Islet of Langerhans (tissue), 1 donor: ENCODE data around the gene STXBP5.

Experiments used
- FAIRE-seq: peaks from one replicate; lab custom pipeline; 2011; peaks lifted over from hg19 to GRCh38; lab: Jason Lieb, UNC

Gene STXBP5

DNA sequence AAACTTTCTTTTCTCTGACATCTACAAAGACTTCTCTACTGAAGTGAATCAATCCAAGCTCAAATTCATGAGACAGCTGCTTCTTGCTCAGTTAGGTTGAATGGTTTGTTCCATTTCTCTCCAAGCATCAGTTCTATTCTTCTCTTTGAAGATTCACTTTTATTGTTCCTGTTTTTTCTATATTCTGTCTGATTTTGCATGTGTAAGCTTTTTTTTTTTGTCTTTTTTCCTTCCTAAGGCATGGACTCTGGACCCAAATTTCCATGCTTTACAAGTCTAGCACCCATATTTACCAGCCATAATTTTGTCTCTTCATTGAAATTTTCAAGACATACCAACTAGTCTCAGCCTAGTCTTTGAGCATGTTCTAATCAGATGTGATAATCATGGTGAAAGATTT is 25.9 kb upstream of the STXBP5 start:
- peak; percentile 56 for FAIRE-seq

DNA sequence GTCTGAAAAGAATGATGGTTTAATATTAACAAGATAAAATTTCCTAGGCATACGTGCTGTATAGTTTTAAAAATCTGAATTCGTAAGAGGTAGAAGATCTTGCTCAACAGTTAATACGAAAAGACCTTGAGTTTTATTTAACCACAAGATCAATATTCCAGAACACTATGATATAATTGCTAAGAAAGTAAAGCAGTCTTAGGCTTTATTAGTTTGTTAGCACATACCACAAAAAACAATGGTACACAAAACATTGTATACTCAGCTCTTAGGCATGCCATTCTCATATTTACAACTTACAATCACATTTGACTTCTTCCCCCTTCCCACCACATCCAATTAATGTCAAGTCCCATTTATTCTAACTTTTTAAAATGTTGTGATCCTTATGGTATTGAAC is 24.4 kb upstream of the STXBP5 start:
- FAIRE-seq: no peak

GRCh38 chr6:147180926-147181325 is 23.3 kb upstream of the STXBP5 start:
- no peak for FAIRE-seq

- FAIRE-seq: no peak
These were observed 19.8 kb upstream of the STXBP5 start for GRCh38 chr6:147184379-147184778.

DNA sequence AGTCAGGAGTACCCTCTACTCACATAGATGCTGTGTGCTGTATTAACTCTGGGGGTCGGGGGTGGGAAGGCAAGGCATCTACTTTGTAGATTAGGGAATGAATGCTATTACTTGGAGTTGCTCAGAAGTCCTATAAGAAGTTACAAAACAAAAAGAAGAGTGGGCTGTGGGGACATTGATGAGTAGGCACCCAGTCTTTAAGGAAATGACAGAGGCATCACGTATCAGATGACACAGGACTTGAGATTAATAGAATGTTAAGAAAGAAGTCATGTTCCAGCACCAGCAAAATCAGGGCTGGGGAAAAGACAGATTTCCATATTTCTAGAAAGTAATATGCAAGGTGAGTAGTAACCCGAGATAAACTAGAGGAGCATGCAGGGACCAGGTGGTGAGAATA is 19.0 kb upstream of the STXBP5 start:
- no peak for FAIRE-seq

- no peak for FAIRE-seq
These were observed 13.7 kb upstream of the STXBP5 start for GRCh38 chr6:147190556-147190955.

DNA sequence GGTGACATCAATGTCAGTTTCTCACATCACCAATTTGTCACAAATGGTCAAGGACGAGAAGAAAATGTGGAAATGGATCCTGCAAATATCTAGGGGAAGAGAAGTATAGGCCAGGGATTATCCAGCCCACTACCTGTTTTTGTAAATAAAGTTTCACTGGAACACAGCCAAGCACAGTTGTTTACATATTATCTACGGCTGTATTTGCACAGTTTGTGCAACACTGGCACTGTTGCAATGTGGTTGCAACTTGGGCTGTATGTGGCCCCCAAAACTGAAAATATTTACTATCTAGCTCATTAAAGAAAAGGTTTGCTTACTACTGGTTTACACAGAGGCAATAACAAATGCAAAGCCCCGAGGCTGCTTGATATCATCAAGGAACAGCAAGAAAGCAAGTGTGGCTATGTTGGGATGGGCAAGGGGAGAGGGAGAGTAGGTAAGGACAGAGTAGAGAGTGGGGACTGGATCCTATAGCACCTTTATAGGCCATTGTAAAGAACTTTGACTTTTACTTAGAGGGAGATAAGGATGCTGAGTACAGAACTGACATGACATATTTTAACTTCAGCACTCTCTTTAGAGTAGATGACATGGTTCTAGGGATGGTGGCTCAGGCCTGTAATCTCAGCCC is 11.8 kb upstream of the STXBP5 start:
- no peak for FAIRE-seq

- FAIRE-seq: no peak
These were observed 9.4 kb upstream of the STXBP5 start for GRCh38 chr6:147194652-147195411.

DNA sequence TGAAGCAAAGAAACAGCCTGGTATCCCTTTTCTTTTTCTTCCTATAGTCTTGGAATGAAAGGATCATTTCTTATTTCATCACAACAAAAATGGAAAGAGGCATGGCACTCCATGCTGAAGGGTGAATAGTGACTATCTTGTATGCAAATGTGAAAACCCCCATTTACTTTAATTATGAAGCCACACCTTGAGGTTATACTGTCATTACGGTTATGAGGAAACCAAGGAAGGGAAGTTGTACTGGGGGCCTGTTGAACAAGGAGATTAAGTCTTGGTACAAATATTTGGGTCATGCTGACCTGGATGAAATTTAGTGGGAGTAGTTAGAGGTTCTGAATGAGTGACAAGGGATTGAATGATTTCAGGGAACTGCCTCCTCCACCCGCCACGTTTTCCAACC is 8.7 kb upstream of the STXBP5 start:
- FAIRE-seq: no peak

GRCh38 chr6:147195987-147196386 is 8.2 kb upstream of the STXBP5 start:
- FAIRE-seq: no peak

- peak; percentile 5 for FAIRE-seq
These were observed 3.5 kb upstream of the STXBP5 start for GRCh38 chr6:147200711-147201110.

GRCh38 chr6:147201885-147202515 is 2.2 kb upstream of the STXBP5 start:
- no peak for FAIRE-seq

DNA sequence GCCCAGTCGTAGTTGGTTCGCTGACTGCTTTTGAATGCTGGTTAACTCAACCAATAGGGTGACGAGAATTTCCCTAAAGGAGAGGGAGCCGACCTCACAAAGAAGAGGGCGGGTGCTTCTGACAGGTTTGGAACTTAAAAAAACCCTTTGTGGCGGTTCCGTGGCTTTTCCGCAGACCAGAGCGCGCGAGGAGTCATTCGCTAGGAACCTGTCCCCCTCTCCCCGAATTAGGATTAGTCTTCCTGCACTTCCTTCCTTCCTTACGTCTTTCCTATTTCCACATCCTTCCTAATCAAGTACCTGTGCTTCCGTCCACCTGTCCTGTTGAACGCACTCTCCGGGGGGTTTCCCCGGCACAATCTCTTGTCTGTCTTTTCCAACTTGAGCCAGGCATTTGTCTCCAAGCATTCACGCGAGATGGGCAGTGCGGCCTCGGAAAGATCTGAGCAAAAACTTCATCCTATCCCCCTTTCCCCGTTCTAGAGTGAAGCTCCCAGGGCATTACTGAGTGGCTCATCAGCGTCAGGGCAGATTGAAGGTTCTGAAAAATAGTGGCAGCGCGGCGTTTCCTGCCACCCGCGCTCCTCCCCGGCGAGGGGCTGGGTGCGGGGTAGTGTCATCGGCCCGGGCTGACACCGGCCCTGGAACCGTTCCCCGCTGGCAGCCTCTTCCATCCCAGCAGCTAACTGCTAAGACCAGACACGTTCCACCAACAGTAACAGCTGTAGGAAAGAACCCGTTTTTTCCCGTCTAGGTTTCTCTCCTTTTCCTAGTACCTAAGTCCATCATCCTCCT is 1.5 kb upstream of the STXBP5 start:
- FAIRE-seq: peak; percentile 99

GRCh38 chr6:147203311-147204059 is 732 bp upstream of the STXBP5 start:
- no peak for FAIRE-seq

GRCh38 chr6:147204843-147205311 is 660 bp downstream of the STXBP5 start:
- FAIRE-seq: peak; percentile 80

GRCh38 chr6:147205690-147206600 is 1.7 kb downstream of the STXBP5 start:
- peak; percentile 79 for FAIRE-seq

- FAIRE-seq: no peak
These were observed 3.1 kb downstream of the STXBP5 start for GRCh38 chr6:147207351-147207750.

DNA sequence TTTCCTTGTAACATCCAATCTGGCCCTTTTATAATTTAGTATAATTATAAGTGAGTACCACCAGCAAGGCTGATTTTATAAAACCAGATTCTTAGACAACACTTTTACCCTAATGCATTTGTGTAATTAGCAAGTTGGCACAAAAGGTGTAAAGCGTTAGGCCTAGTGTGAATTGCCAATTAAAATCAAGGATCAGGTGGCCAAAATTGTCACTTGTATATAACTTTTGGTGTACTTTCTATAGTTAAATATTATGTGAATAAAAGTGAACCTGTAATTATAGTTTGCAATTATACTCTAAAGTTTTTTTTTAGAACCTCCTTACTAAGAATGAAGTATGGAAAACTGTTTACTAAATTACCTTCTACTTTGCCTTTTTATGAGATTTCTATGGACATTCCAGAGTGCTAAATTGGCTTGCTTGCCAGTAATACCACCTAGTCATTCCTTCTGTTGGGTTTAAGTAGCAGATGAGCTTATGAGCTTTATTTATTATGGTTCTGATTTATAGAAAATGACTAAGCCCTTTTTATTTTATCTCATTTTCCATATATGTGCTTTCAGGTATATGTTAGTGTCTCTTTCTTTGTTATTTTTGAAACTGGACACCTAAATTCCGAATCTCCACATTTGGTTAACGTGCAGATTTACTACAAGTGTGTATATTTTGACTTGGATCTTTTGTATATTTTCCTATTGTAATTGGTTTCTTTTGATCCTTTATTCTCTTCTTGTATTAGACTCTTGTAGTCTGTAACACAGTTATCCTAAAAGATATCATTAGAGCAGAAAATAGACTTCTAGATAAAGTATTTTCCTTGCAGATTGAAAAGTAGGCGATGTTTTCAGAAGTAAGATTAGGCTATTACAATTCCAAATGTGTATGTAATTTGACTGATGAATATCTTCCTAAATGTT is 3.9 kb downstream of the STXBP5 start:
- peak; percentile 5 for FAIRE-seq

DNA sequence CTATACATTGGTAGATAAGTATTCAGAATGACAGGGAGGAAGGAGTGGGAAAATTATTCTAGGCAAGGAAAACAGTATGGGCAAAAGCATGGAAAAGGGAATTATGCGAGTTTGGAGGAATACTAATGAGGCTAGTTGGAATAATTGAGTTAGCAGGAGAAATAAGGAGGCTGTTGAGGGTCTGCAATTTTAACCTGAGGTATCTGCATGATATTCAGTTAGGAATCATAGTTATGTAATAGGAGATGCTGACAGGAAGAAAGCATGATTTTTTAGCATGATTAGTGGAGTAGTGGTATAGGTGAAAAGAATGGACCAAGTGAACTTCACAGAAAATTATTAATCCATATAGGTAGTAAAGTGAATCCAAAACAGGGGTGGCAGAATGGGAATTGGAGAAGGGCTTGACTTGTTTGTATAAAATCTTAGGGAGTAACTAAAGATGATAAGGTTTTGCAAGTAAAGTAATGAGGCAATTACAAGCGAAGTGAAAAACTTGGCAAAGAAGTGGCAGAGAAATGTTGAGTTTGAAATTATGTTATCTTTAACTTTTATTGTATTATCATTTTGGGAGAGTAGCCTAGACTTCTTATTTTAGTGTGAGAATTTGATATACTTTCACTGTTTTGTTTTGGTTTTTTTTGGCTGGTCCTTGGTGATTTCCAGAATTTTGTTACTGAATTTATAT is 5.7 kb downstream of the STXBP5 start:
- no peak for FAIRE-seq
